SH-SY5Y (cell line): ENCODE data around the gene BPNT1.

Source experiments
- GATA2 ChIP-seq: IDR thresholded peaks from 2 replicates; pipeline ENCODE4 v1.6.1; 2011; ENCODE audit warnings: mild to moderate bottlenecking, low read depth, low read length
- GATA3 ChIP-seq: IDR thresholded peaks from 2 replicates; pipeline ENCODE4 v1.6.1; 2011; ENCODE audit warnings: low read depth, mild to moderate bottlenecking, low read length, moderate library complexity

DNA sequence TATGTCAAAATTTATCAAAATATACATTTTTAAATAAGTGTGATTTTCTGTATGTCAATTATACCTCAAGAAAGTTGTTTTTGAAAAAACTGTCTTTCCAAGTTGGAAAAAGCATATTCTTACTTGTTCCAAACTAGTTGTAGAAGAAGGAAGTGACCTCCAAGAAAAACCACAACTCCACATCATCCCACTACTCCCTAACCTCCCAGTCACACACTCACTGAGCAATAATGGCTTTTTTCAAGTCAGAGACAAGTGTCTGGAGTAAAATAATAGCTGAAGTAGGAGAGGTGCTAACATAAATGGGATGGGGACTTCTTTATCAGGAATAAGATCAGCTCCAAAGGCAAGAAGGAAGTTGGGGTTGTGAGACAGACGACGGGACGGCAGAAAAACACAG is 56.7 kb downstream of the BPNT1 start:
- TF ChIP-seq GATA3: no peak
- no peak for TF ChIP-seq GATA2
